SIG-M5 treated with dmso at 0.1 percent for 504 hours (cell line): ENCODE results near the gene EPS15.
"Not testable (repeated sequence)": the region's sequence is repeated elsewhere in the genome, so short reads cannot be mapped to it uniquely, and the experiment has no call there.

Experiments used
- DNase-seq: peaks from one replicate; lab custom pipeline; 2025; ENCODE audit not compliant: unreplicated experiment; lab: John Stamatoyannopoulos, UW

Gene EPS15

DNA sequence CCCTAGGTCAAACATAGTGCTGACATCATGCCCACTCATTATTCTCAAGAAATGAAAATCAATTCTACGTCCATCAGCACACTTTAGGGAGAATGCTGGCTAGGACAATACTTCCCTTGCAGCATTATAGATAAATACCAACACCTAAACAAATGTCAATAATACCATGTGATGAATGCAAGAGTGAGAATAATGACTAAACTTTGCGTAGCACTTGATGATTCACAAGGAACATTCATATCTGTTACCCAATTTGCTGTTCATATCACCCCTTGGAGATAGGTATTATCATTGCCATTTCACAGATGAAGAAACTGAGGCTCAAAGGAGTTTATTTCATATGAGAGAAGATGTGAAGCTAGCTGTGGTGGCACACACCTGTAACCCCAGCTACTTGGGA is 24.8 kb upstream of the EPS15 start:
- DNase-seq: no peak

DNA sequence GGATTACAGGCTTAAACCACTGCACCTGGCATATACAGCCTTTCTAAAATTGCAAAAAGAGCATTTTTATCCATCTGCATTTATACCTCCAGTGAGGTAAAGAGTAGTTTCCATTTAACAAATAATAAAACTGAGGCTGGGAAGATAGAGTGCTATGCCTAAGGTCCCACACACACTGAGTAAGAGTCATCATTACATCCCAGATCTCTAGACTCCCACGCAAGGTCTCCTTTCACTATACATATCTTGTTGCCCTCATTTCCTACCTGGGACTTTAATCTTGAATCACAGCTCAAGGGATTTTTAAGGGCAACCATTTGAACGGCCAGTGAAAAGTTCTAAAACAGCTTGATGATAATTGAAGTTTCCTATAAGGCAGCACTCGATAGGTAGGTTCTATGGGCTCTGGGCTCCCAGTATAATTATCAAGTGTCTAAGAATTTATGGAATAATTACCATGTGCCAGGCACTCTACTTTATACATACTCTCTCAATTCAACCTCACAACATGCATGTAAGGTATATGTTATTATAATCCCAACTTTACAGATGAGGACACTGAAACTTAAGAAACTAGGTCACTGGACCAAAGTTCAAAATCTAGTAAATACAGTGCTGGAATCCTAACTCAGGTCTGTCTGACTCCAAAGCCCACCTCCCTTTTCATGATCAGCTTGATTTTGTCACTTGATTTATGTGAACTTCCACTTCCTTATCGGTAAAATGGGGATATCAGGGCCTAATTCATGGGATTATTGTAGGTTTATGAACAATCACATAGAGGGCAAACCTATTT is 23.3 kb upstream of the EPS15 start:
- DNase-seq: no peak

DNA sequence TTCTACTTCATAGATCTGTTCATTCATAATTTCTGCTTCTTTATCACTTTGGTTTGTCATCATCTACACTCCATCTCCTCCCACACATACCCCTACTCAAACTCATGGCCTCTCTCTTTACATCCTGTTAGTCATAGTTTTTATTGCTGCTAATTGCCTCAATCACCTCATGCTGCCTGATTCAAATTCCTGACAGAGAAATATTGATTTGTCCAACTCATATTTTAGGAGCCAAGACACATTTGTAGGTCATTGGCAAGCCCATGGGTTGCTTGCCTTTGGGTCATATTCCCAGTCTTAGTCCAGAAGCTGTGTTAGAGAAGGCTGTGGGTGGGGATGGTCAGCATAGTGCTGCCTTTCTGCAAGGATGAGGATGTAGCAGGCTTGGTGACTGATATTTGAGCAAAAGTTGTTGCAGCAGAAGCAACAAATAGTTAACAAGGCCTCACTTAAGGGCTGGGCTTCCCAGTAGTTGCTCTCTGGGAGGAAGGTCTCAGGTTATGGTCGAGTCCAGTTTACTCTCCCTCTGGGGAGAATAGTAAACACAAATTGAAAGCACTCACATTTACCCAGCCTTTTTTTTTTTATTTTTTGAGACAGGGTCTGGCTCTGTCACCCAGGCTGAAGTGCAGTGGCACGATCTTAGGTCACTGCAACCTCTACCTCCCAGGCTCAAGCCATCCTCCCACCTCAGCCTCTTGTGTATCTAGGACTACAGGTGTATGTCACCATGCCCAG is 22.4 kb upstream of the EPS15 start:
- no peak for DNase-seq

DNA sequence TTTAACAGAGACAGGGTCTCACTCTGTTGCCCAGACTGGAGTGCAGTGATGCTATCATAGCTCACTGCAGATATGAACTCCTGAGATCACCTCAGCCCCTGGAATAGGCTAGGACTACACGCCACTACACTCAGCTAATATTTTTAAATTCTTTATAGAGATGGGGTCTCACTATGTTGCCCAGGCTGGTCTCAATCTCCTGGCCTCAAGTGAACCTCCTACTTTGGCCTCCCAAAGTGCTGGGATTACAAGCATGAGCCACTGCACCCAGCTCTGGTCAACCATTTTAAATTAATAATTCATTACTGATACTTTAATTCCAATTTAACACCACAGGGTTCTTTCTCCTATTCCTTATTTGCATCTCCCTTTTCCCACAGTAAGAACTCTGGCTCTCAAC is 18.5 kb upstream of the EPS15 start:
- no peak for DNase-seq

DNA sequence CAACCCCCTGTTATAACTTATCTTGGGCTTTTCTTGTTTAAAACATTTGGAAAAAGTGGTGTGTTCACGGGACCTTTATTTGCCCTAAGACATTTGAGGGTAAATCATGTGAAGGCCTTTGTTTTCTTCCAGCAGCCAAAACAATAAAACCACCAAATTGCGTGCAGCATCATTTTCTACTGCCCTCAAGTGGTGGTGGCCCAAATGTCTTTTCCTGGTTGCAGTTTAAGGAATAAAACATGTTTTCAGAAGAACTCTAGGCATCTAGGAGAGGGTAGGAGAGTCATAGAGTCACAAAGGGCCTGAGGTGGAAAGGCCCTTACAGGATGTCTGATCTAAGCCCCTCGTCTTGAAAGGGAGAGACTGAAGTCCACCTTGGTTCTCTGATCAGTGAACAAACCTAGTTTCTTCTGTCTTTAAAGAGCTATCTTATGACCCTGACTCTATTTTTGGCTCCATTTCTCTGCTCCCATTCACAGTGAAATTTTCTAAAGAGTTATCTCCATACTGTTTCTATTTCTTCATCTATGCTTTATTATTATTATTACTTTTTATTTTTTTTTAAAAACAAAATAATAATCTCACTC is 16.0 kb upstream of the EPS15 start:
- DNase-seq: peak; percentile 45

DNA sequence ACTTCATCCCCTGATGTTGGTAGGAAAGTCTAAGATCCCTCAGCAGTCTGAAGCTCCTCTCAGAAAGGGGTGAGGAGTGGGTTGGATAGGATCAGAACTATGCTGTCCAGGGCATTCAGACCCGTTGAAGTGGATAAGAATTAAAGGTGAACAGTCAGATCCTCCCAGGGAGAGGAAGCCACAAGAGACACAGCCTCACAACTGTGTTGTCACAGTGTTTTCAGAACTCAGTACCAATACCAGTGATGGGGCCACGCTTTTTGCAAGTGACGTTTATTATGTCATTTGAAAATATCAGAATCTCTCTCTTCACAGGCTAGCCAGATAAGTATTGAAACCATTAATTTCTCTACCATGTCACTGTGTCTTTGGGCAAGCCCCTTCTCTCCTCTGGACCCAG is 15.4 kb upstream of the EPS15 start:
- DNase-seq: no peak

DNA sequence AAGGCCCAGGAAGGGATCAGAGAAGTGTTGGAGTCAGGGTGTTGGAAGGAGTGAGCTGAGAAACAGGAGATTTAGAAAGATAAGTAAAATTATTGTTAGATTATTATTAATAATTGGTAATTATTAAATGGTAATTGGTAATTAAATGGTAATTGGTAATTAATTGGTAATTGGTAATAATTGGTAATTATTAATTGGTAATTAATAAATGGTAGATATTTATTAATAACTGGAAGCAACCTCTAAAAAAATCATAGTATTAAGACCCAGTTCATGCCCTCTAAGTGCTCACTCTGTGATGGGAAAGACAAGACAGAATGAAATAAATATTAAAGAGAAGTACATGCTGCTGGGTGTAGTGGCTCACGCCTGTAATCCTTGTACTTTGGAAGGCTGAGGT is 13.8 kb upstream of the EPS15 start:
- DNase-seq: no peak

DNA sequence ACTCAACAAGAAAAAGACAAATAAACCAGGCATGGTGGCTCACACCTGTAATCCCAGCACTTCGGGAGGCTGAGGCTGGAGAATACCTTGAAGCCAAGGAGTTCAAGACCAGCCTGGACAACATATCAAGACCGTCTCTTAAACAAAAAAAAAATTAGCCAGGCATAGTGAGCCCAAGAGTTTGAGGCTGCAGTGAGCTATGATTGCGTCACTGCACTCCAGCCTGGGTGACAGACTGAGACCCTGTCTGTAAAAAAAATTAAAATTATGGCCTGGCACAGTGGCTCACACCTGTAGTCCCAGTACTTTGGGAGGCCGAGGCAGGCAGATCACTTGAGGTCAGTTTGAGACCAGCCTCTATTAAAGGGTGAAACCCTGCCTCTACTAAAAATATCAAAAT is 11.4 kb upstream of the EPS15 start:
- not testable (repeated sequence) for DNase-seq

DNA sequence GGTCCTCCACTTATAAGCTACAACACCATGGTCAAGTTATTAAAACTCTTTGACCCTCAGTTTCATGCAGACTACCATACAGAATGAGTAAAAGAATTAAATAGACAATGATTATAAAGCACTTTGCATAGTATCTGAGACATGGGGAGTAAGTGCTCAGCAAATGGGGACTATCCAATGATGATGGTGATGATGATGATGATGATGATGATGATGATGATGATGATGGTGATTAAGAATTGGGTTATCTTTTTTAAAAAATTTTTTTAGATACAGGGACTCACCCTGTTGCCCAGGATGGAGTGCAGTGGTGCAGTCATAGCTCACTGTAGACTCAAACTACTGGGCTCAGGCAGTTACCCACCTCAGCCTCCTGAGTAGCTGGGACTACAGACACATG is 8.1 kb upstream of the EPS15 start:
- no peak for DNase-seq

DNA sequence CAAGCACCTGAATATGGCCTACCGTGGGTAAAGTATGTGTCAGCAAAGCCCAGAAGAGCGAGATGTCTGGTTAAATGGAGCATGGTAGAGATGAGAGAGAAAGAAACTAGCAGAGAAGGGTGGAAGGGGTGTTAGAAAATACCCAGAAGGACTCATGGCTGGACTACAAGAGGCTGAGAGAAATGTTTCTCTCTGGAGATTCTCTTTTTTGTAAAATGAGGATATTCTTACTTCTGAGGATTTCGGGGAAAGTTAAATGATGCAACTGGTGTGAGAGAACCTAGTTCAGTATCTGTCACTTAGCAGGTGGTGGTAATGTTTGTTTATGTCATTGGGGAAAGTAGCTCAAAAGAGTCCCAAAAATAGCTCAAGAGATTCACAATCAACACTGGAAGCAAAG is 7.2 kb upstream of the EPS15 start:
- DNase-seq: no peak

DNA sequence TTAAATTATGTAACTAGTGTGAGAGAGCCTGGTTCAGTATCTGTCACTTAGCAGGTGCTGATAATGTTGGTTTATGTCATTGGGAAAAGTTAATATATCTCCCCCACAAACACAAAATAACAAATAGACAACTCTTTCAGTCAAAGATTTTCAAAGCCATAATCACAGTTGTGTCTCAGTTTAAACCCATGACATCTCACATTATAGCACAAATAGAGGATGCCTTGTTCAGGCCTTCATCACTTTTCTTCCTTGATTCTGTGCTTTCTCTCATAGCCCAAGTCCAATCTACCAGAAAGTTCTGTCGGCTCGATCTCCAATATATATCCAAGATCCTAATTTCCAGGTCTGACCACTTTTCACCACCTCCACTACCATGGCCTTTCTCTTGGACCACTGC is 6.2 kb upstream of the EPS15 start:
- no peak for DNase-seq

DNA sequence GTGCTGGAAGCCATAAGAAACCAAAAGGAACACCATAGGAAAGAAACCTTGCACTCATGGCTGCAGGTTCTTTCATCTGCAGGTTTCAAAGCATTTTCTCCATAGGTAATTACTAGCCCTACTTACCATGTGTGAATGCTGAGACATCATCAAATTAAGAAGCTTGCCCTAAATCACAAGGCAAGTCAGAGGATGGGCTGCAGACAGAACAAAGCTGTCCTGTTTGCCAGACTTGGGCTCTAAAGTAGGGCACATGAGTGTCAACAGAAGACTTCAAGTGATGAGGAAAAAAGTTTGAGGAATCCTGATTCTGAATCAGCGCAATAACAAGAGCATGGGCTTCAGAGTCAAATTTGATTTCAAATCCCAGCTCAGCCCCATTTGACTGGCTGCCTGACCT is 5.8 kb upstream of the EPS15 start:
- no peak for DNase-seq

DNA sequence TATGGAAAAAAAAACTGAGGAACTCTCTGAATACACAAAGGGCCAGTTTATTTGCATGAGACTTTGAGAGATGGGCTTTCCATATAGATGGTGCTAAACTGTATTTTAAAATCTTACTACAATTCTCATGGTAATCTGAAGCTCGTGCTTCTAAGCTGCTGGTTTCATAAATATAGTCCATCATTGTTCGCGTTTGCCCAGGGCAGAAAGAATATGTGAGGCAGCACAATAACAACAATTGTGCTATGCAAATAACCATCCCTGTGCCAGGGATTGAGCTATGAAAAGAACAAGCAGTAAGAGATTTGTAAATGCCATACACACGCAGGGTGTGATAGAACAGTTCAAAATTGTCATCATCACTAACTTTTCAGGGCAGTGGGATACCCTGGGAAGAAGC is 4.9 kb upstream of the EPS15 start:
- no peak for DNase-seq

DNA sequence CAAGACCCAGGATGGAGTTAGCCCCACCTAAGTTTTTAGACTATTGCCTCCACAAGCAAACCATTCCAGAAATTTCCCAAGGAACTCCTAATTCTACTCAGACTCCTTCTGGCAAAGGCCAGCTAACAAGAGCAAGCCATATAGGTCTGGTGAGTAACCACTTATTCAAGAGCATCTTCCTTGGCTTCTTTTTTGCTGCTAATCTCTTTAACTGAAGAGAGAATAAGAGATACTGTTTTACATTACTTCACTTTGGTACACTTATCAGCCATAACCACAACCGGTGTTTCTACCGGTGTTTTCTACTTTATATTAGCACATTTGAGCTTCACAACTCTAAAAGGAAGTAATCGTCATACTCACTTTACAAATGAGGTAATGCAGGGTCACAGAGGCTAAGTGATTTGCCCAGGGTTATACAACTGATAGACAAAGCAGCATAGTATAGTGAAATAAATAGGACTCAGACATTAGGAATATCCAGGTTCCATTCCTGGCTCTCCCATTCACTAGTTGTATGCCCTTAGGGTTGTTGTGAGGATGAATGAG is 1.7 kb upstream of the EPS15 start:
- no peak for DNase-seq

DNA sequence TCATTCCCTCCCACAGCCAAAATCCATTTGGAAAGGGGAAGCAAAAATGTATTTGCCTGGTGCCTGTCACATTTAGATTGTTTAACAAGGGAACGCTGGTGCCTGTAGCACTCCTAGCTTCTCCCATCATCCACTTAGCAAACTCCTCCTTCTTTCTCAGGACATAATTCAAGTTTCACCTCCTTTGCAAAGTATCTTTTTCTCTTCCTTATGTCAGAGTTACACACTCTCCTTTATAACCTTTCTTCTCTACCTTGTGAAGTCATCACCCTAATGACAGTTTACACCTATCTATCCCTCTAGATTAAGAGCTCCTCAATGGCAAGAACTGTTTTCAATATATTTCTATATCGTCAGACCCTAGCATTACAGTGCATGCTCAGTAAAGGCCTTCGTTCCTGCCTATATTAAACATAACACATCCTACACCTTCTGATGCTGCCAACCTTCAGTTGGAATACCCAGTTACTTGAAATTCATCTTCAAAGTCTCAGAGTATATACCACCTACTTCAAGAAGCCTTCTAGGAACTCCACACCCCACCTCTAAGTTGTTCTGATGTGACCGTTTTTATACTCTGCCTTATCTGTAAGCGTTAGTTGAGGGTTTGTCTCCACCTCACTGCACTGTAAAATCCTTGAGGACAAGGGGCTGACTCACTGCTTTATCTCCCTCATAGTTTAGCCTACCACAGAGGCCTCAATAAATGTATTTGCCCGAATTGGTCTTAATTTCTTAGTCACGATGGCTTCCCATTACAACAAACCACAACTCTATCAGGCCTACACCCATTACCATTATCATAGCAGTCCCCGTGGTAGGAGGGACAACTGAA is 1.0 kb upstream of the EPS15 start:
- no peak for DNase-seq

DNA sequence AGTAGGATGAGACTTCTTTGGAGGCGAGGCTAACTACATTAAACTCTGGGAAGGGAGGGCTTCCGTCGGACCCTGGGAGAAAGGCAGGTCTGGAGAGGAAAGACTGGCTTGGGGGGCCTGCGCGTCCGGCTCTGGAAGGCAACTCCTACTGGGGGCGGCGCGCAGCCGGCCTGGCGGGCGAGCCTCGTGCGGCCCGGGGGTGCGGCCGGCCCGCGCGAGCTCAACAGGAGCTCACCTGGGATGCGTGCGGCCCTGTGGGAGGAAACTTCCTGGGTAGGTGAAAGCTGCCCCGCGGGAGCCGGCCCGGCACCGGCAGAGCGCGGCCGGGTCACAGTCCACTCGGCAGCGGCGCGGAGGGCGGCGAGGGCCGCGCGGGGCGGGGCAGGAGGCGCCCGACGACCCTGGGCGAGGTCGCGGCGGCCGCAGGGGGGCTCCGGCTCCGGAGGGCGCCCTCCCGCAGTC is 449 bp downstream of the EPS15 start:
- DNase-seq: peak; percentile 34

DNA sequence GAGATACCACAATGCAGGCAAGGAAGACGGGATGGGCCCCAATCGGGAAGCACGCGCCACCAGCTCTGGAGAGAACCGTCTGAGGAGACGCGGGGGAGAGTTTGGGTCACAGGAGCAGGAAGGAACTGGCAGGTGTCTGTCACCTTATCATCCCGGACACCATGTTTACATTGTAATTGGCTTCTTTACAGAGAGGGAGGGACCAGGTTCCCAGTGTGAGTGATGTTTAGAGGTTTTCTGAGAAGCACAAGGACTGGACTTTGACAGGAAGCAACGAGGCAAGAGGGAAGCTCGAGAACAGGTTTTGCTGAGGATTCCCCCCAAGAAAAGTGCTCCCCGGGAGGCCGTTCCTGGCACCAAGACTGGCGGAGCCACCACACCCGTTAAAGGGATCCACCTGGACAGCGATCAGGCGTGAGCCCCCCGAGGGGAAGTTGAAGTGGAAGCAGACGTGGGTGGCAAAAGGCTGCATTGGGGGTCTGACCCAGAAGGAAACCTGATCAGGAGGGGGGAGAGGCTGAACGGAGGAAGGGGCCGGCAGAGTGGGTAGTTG is 957 bp downstream of the EPS15 start:
- peak; percentile 60 for DNase-seq

DNA sequence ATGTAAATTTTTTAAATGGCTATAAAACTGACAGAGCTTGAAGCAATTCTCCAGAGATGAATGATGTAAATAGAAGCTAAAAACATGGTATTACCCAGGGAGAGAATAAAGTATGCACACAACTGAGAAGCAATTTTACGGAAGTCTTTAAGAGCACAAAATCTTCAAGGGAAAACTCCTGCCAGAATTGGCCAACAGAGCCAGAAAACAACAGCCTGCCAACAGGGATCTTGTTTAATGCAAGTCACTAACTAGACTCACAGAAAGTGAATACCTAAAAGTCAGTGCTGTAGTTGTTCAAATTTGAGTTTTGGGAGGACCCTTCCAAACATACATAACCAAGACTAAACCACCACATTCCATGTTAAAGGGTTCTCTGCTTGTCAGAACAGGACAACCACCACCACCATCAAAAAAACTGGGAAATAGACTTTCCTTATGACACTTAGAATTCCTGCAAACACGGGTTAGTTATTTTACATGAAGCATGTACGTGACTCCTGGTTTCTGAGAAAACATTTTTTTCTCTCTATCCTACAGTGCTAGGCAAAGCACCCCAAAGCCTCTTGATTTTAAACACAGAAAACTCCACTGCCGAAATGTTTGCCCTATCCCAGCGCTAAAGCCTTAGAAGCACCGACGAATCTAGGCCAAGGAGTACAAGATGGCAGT is 1.6 kb downstream of the EPS15 start:
- DNase-seq: peak; percentile 19

DNA sequence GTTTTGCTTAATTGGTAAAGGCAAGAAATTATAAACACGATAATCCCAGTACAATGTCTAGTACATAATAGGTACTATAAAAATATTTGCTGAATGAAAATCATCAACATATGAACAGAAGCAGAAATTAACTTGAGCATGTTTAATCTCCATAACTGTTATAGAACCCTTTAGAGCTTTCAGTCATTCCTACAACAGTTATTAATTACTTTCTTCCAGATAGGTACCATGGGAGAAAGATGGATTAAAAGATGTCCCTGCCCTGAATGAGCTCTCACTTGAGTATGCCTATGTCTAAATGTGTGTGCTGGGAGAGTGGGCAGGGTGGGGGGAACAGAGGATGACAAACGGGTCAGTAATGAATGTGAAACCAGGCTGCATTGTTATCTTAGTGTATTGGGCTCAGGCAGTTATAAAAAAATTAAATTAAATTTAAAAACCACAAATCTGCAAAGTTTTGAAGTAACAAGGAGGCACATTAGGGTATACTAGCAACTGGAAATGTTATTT is 2.4 kb downstream of the EPS15 start:
- DNase-seq: no peak
